Daoy (cell line): ENCODE results near the gene STOM. TPM values are rescaled to one million over a fixed set of nuclear protein-coding genes. Genes with fewer than 3 reads are reported as not detected.

Source experiments
- total RNA-seq: library from RNA; depleted of rRNA; stranded (reverse); fragments of >200 nt; shearing (Covaris generic); gene quantifications from 2 replicates; pipeline ENCODE4 v1.2.3, GENCODE V29; 2014; rRNA removed

Gene STOM
- total RNA-seq, 1 experiment from 2014 or later = 24.6 TPM

Other genes starting within 250 kb of the STOM start
- gene RAB14, start 168.4 kb downstream of the STOM start, total RNA-seq = 25.4 and 27.6 TPM in 2 replicates
- 94.4 and 95.2 TPM in 2 replicates for gene GSN, start 102.1 kb downstream of the STOM start, total RNA-seq
- not detected in 2 replicates for gene GGTA1, start 129.6 kb upstream of the STOM start, total RNA-seq